HL-60 (cell line): ENCODE data around the gene ENTR1.

Source experiments
- DNase-seq, 2 experiments: peaks; one replicate each; pipeline ENCODE4 v3.0.0-alpha.2; 2010 to 2020; ENCODE audit warnings: low read depth in 1 of 2, low spot score in 1 of 2
- H3K27ac ChIP-seq: fragments of 250-450 bp; sonication (Bioruptor Pico); replicated peaks from 2 replicates; pipeline ENCODE4 v1.5.1; 2020; ENCODE audit warnings: mild to moderate bottlenecking, moderate library complexity
- H3K27me3 ChIP-seq: fragments of 250-450 bp; sonication (Bioruptor Pico); 2 replicates; pipeline ENCODE4 v1.5.1; 2021; ENCODE audit warnings: mild to moderate bottlenecking, moderate library complexity; ENCODE audit not compliant: insufficient read depth, poor library complexity, severe bottlenecking
- H3K4me3 ChIP-seq: replicated peaks from 2 replicates; pipeline ENCODE4 v1.5.1; 2011; ENCODE audit warnings: mild to moderate bottlenecking, control low read depth, low read length; ENCODE audit not compliant: insufficient read depth
- CTCF ChIP-seq: IDR thresholded peaks from one replicate; pipeline ENCODE4 v1.5.1; 2011; ENCODE audit warnings: low read length, control low read depth, inconsistent platforms; ENCODE audit not compliant: insufficient read depth
- GABPA ChIP-seq: IDR thresholded peaks from 2 replicates; pipeline ENCODE4 v1.6.1; 2012; ENCODE audit warnings: low read depth
- POLR2AphosphoS5 ChIP-seq: IDR thresholded peaks from 2 replicates; pipeline ENCODE4 v1.6.1; 2012; ENCODE audit warnings: low read depth
- REST ChIP-seq: IDR thresholded peaks from 2 replicates; pipeline ENCODE4 v1.6.1; 2012; ENCODE audit warnings: low read depth; ENCODE audit not compliant: insufficient replicate concordance
- SPI1 ChIP-seq: IDR thresholded peaks from 2 replicates; pipeline ENCODE4 v1.6.1; 2012; ENCODE audit warnings: low read depth, mild to moderate bottlenecking, borderline replicate concordance

Gene ENTR1

GRCh38 chr9:136456258-136456657 lies 45.8 kb upstream of the ENTR1 start:
- no peak overlapping the region for H3K27ac ChIP-seq
- H3K27me3 ChIP-seq = no peaks in the 10 kb centered on the region
- TF ChIP-seq SPI1 = no peak
- TF ChIP-seq GABPA = no peak
- TF ChIP-seq POLR2AphosphoS5 = no peak
- no peak for TF ChIP-seq CTCF
- TF ChIP-seq REST = no peak
- DNase-seq = no peak
- no peak overlapping the region for H3K4me3 ChIP-seq

- H3K27me3 ChIP-seq = no peaks in the 10 kb centered on the region
- TF ChIP-seq REST (no peak), SPI1 (no peak), GABPA (no peak), POLR2AphosphoS5 (no peak), CTCF (no peak)
- no peak for DNase-seq
- H3K27ac ChIP-seq = no peak overlapping the region
- H3K4me3 ChIP-seq = no peak overlapping the region
Observed at GRCh38 chr9:136455043-136456002, 44.9 kb upstream of the ENTR1 start.

GRCh38 chr9:136454026-136454796 lies 43.8 kb upstream of the ENTR1 start:
- no peak for DNase-seq
- Histone ChIP-seq H3K27ac (no peak overlapping the region), H3K27me3 (no peaks in the 10 kb centered on the region), H3K4me3 (no peak overlapping the region)
- TF ChIP-seq CTCF = no peak
- TF ChIP-seq SPI1 = no peak
- TF ChIP-seq REST = no peak
